ENCODE data around the gene GSTM5. TPM values are rescaled to one million over a fixed set of nuclear protein-coding genes. Genes with fewer than 3 reads are reported as not detected.

GSTM5 gene
- total and polyA plus RNA-seq, 2 of the 8 experiments (the other 6 are each of a cell fraction or from before 2014, with no cell fraction given), result 0.24 to 0.89 TPM

DNA sequence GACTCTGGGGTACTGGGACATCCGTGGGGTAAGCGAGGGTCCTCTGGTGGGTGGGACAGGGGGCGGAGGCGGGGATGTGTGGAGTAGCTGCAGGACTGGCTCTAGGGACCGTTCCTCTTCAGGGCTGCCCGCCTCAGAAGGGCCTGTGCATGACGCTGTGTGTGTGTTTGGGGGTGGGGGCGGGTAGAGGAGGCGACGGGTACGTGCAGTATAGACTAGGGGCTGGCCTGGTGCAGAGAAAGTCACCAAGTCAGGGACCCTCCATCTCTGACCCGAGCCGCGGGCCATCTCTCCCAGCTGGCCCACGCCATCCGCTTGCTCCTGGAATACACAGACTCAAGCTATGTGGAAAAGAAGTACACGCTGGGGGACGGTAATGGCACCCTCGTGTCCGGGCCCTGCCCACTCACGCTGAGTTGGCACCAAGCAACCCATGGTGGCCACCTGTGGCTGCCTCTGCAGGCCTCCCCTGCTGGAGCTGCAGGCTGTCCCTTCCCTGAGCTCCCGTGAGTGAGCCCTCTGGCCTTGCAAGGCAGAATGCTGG lies 342 bp downstream of the GSTM5 start:
- Histone ChIP-seq H3K36me3 (ENCODE audit: control insufficient read depth in 2 of 4, insufficient read depth in 4 of 4, low read length in 3 of 4) (no peaks in the 10 kb centered on the region; a peak in 1 of 8 replicates), H3K27me3 (replicated peaks in 1 of 4; ENCODE audit: control insufficient read depth in 3 of 4, extremely low read depth in 1 of 4, insufficient read depth in 3 of 4, low read length in 3 of 4) (peaks cover 0 to 3% (median 0%) of the 10 kb centered on the region in 4 experiments; a peak in 1 of 7 replicates), H4K5ac (ENCODE audit: insufficient read length, low read depth, low read length) (no peak overlapping the region), H3K23me2 (ENCODE audit: low read depth, low read length) (no peaks in the 10 kb centered on the region), H4K91ac (replicated peaks; ENCODE audit: insufficient read length, low read length) (no peak overlapping the region), H3K4me2 (ENCODE audit: insufficient read depth in 1 of 2, low read depth in 2 of 2, low read length in 2 of 2) (peak overlapping the region in 1 of 2 experiments; percentile 44; a peak in 1 of 4 replicates), H4K20me1 (replicated peaks in 1 of 2; ENCODE audit: control insufficient read depth in 1 of 2, insufficient read depth in 2 of 2, low read length in 2 of 2) (no peaks in the 10 kb centered on the region), H3K56ac (replicated peaks; ENCODE audit: insufficient read length, low read depth, low read length) (no peak overlapping the region), H3K79me2 (ENCODE audit: control insufficient read depth in 1 of 2, insufficient read depth in 2 of 2, low read length in 2 of 2) (no peaks in the 10 kb centered on the region), H2BK5ac (ENCODE audit: low read depth, low read length) (no peak overlapping the region), H3K9me3 (ENCODE audit: insufficient read depth in 2 of 2, low read depth in 1 of 2, low read length in 1 of 2) (peaks cover 6 to 11% of the 10 kb centered on the region in 2 experiments; a peak in 3 of 4 replicates), H3K9ac (replicated peaks in 1 of 4; ENCODE audit: extremely low read depth in 1 of 4, low read depth in 3 of 4, low read length in 3 of 4) (no peak overlapping the region), H3K23ac (ENCODE audit: insufficient read length) (no peak overlapping the region), H2AFZ (ENCODE audit: low read length) (no peak overlapping the region), H2AK5ac (ENCODE audit: low read depth, low read length) (no peak overlapping the region), H4K8ac (ENCODE audit: extremely low read depth, insufficient read depth, low read length) (no peak overlapping the region), H3K4me1 (replicated peaks in 1 of 4; ENCODE audit: control insufficient read depth in 3 of 4, insufficient read depth in 4 of 4, low read length in 3 of 4) (no peaks in the 10 kb centered on the region; a peak in 1 of 7 replicates), H2BK20ac (ENCODE audit: low read length) (no peak overlapping the region), H2BK120ac (replicated peaks; ENCODE audit: low read depth, low read length) (no peak overlapping the region), H3K14ac (ENCODE audit: insufficient read length) (no peak overlapping the region), H3K4me3 (ENCODE audit: extremely low read depth in 1 of 4, insufficient read depth in 2 of 4, low read depth in 3 of 4, low read length in 4 of 4) (no peak overlapping the region), H3K18ac (ENCODE audit: extremely low read depth, low read length) (no peak overlapping the region), H3K27ac (ENCODE audit: low read depth, low read length) (no peak overlapping the region), H3K4ac (replicated peaks; ENCODE audit: insufficient read length, low read depth, low read length) (no peak overlapping the region), H2BK15ac (ENCODE audit: low read length) (no peak overlapping the region), H2BK12ac (ENCODE audit: low read depth, low read length) (no peak overlapping the region), H3K79me1 (ENCODE audit: low read depth, low read length) (no peaks in the 10 kb centered on the region)
- no peak for FAIRE-seq
- DNase-seq (ENCODE audit: low read depth in 1 of 2, low spot score in 2 of 2), result no peak
- ChIA-PET CTCF (ENCODE audit: partially characterized antibody) (interaction anchor here (0.6 kb wide), 1 partner anchor 112 kb away, joined by 3 read pairs; no protein-coding TSS in a partner anchor), POLR2A (ENCODE audit: partially characterized antibody) (no interaction called here)
- whole genome bisulfite sequencing, 2 experiments (ENCODE audit: extremely low coverage in 1 of 2, insufficient coverage in 1 of 2, insufficient read length in 1 of 2, insufficient replicate concordance in 2 of 2, low coverage in 1 of 2, low lambda C conversion rate in 2 of 2, missing lambda C conversion rate in 1 of 2), result 91% methylated on average over 18 of the region's 22 CpGs; no CpG with 5 or more reads in 1 of the 2 experiments
- TF ChIP-seq HDAC2 (IDR thresholded peaks at IDR 0.05; ENCODE audit: borderline replicate concordance in 1 of 2, low read depth in 2 of 2, low read length in 2 of 2), result no peak

All from H1 (cell line).